Kidney epithelial cell (primary cell): ENCODE results near the gene ANKS1A. TPM values are rescaled to one million over a fixed set of nuclear protein-coding genes. Genes with fewer than 3 reads are reported as not detected.

ENCODE experiments used
- DNase-seq: peaks from one replicate; pipeline ENCODE4 v3.0.0-alpha.2; 2010; ENCODE audit warnings: low read depth
- H3K27me3 ChIP-seq: 2 replicates; pipeline ENCODE4 v1.6.0; 2011; ENCODE audit warnings: low read length; ENCODE audit not compliant: control insufficient read depth, insufficient read depth
- H3K36me3 ChIP-seq: 2 replicates; pipeline ENCODE4 v1.5.1; 2011; ENCODE audit warnings: low read length; ENCODE audit not compliant: control insufficient read depth, insufficient read depth
- H3K4me3 ChIP-seq: 2 replicates; pipeline ENCODE4 v1.5.1; 2011; ENCODE audit warnings: low read depth, mild to moderate bottlenecking, control low read depth, low read length
- total RNA-seq: library from RNA; depleted of rRNA; stranded (reverse); fragments of >200 nt; gene quantifications from 2 replicates; pipeline ENCODE4 v1.2.3, GENCODE V29; 2015
- TF ChIP-seq, protein P1 (sequence below): IDR thresholded peaks from 2 replicates; pipeline ENCODE4 v1.5.1; 2011; ENCODE audit warnings: mild to moderate bottlenecking, moderate library complexity, low read length, control low read depth, inconsistent platforms; ENCODE audit not compliant: insufficient read depth, poor library complexity, severe bottlenecking

Gene ANKS1A
- total RNA-seq, 1 donor from 2014 or later = 20.2 TPM

DNA sequence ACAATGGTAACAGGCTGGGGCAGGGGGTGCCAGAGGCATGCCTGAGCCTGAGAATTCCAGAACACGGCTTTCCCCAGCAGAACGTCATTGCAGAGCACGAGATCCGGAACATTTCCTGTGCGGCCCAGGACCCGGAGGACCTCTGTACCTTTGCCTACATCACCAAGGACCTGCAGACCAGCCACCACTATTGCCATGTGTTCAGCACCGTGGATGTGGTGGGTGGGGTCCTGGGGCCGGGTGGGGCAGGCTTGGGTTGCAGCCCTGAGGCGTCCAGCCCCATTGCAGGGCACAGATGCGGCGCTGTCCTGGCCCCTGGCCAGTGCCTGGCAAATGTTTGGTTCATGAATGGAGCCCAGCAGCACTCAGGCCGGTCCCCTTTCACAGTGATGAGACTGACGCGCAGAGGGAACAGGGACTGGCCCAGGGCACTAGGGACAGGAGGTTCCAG lies 195.0 kb downstream of the ANKS1A start:
- Histone ChIP-seq H3K27me3 (no peaks in the 10 kb centered on the region), H3K4me3 (no peak overlapping the region), H3K36me3 (peaks cover 3% of the 10 kb centered on the region)
- DNase-seq = no peak
- TF ChIP-seq, protein P1, sequence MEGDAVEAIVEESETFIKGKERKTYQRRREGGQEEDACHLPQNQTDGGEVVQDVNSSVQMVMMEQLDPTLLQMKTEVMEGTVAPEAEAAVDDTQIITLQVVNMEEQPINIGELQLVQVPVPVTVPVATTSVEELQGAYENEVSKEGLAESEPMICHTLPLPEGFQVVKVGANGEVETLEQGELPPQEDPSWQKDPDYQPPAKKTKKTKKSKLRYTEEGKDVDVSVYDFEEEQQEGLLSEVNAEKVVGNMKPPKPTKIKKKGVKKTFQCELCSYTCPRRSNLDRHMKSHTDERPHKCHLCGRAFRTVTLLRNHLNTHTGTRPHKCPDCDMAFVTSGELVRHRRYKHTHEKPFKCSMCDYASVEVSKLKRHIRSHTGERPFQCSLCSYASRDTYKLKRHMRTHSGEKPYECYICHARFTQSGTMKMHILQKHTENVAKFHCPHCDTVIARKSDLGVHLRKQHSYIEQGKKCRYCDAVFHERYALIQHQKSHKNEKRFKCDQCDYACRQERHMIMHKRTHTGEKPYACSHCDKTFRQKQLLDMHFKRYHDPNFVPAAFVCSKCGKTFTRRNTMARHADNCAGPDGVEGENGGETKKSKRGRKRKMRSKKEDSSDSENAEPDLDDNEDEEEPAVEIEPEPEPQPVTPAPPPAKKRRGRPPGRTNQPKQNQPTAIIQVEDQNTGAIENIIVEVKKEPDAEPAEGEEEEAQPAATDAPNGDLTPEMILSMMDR = no peak

DNA sequence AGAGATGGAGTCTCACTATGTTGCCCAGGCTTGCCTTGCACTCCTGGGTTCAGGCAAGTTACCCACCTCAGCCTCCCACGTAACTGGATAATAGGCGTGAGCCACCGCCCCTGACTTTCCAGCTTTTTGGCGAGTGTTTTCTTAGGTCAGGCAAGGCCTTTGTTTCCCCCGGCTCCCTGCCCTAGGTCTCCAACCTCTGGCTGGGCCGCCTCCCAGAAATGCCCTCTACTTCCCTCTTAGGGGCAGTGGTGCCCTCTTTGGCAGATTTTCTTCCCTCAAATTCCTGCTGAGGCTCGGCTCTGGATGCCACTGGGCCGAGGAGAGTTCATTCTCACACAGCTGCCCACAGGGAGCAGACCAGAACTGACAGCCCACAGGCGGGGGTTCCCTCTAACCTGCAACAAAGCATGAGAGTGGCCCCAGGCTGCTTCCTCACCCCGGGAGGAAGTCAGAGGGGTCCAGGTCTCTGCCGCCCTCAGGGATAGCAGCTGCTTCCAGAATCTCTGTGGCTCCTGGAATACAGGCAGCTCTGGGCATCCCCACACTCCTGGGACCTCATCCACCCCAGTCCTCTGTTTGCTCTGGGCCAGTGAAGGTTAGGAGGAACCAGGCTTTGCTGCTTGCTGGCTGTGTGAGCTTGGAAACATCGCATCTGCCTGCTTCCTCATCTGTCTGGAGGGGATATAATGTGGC lies 195.6 kb downstream of the ANKS1A start:
- peaks cover 3% of the 10 kb centered on the region for H3K36me3 ChIP-seq
- no peaks in the 10 kb centered on the region for H3K27me3 ChIP-seq
- TF ChIP-seq, protein P1 = no peak
- DNase-seq = no peak
- H3K4me3 ChIP-seq = no peak overlapping the region

- Histone ChIP-seq H3K4me3 (no peak overlapping the region), H3K27me3 (no peaks in the 10 kb centered on the region), H3K36me3 (peaks cover 3% of the 10 kb centered on the region)
- DNase-seq = no peak
- TF ChIP-seq, protein P1 = no peak
Measured at GRCh38 chr6:35085359-35086281, 196.6 kb downstream of the ANKS1A start.

DNA sequence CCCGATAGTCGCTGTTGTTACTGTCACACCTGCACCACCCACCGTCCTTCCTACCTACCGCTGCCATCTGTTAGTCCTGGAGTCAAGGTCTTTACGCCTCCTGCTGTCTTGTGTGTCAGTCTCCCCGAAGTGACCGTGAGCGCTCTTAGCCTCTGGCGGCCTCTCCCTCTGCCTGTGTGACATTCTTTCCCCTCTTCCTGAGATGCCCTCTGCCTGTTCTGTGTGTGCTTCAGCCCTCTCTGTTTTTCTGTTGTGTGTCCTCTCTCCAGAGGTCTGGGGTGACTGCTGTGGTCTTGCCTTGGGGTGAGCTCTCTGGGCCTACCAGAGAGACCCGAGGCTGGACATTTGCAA lies 197.2 kb downstream of the ANKS1A start:
- TF ChIP-seq, protein P1 = no peak
- Histone ChIP-seq H3K27me3 (no peaks in the 10 kb centered on the region), H3K36me3 (peaks cover 3% of the 10 kb centered on the region), H3K4me3 (no peak overlapping the region)
- DNase-seq = no peak

- no peaks in the 10 kb centered on the region for H3K27me3 ChIP-seq
- no peak for DNase-seq
- TF ChIP-seq, protein P1 = no peak
- peaks cover 3% of the 10 kb centered on the region for H3K36me3 ChIP-seq
- no peak overlapping the region for H3K4me3 ChIP-seq
Measured at GRCh38 chr6:35086636-35087360, 197.7 kb downstream of the ANKS1A start.
